ENCODE data around the gene WRNIP1. TPM values are rescaled to one million over a fixed set of nuclear protein-coding genes. Genes with fewer than 3 reads are reported as not detected.
A peak's percentile ranks its signal among the peaks of the same experiment; 100 is the strongest.

Gene WRNIP1
- 10 to 100 TPM; 34.1 to 50.5 (median 41.7) TPM for total RNA-seq

- peak; percentile 99 for DNase-seq
- Histone ChIP-seq H3K4me3 (peak within 1 kb of the TSS; percentile 76 to 77), H3K4me1 (peaks cover 0 to 4% of the 10 kb centered on the region in 2 donors), H3K9me3 (no peaks in the 10 kb centered on the region), H3K36me3 (no peaks in the 10 kb centered on the region), H3K27ac (peak within 1 kb of the TSS; percentile 93 to 95), H3K27me3 (no peaks in the 10 kb centered on the region)
- intact Hi-C loops (cut with DNase I; ENCODE audit: low total_unique reads): no loop called here
- TF ChIP-seq, protein P1, sequence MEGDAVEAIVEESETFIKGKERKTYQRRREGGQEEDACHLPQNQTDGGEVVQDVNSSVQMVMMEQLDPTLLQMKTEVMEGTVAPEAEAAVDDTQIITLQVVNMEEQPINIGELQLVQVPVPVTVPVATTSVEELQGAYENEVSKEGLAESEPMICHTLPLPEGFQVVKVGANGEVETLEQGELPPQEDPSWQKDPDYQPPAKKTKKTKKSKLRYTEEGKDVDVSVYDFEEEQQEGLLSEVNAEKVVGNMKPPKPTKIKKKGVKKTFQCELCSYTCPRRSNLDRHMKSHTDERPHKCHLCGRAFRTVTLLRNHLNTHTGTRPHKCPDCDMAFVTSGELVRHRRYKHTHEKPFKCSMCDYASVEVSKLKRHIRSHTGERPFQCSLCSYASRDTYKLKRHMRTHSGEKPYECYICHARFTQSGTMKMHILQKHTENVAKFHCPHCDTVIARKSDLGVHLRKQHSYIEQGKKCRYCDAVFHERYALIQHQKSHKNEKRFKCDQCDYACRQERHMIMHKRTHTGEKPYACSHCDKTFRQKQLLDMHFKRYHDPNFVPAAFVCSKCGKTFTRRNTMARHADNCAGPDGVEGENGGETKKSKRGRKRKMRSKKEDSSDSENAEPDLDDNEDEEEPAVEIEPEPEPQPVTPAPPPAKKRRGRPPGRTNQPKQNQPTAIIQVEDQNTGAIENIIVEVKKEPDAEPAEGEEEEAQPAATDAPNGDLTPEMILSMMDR (IDR thresholded peaks at IDR 0.05): peak in 3 of 4 experiments; percentile 58 to 84 (median 84)
- peak; percentile 86 for TF ChIP-seq POLR2A (IDR thresholded peaks at IDR 0.05)
These were observed at the start of gene WRNIP1 for GRCh38 chr6:2765166-2765895. Gene WRNIP1 (plus strand): TSS chr6:2765393. CDS start chr6:2765623, 230 bp downstream.

DNA sequence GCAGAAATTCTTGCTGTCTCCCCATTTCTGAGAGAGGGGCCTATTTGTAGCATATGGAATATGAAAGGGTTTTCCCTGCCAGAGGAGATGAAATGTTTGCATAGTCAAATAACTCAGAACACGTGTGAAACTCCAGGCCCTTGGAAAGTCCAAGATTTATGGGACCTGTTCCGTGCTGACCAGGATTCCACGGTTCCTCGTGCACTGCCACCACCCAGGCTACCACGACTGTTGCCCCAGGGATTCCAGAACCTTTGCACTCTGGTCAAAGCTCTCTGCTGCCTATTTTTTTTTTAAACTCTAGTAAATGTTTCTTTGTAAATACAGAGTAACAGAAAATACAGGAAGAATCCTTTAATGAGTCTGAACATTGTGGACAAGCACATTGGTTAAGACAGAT is 49.5 kb upstream of the WRNIP1 start:
- Histone ChIP-seq H3K4me3 (no peak overlapping the region), H3K4me1 (no peaks in the 10 kb centered on the region), H3K36me3 (no peaks in the 10 kb centered on the region), H3K27ac (no peak overlapping the region), H3K9me3 (no peaks in the 10 kb centered on the region), H3K27me3 (no peaks in the 10 kb centered on the region)
- intact Hi-C loops (cut with DNase I; ENCODE audit: low total_unique reads): no loop called here
- TF ChIP-seq, protein P1 (IDR thresholded peaks at IDR 0.05): no peak
- TF ChIP-seq POLR2A (IDR thresholded peaks at IDR 0.05): no peak
- DNase-seq: no peak

- no peaks in the 10 kb centered on the region for H3K9me3 ChIP-seq
- intact Hi-C loops (cut with DNase I; ENCODE audit: low total_unique reads): no loop called here
- no peaks in the 10 kb centered on the region for H3K27me3 ChIP-seq
- H3K36me3 ChIP-seq: no peaks in the 10 kb centered on the region
- no peak overlapping the region for H3K27ac ChIP-seq
- no peak for DNase-seq
- no peaks in the 10 kb centered on the region for H3K4me1 ChIP-seq
- TF ChIP-seq, protein P1 (IDR thresholded peaks at IDR 0.05): no peak
- no peak for TF ChIP-seq POLR2A (IDR thresholded peaks at IDR 0.05)
- H3K4me3 ChIP-seq: no peak overlapping the region
These were observed 48.1 kb upstream of the WRNIP1 start for GRCh38 chr6:2716936-2717700.

- Histone ChIP-seq H3K4me3 (no peak overlapping the region), H3K27me3 (no peaks in the 10 kb centered on the region), H3K4me1 (no peaks in the 10 kb centered on the region), H3K9me3 (no peaks in the 10 kb centered on the region), H3K27ac (no peak overlapping the region), H3K36me3 (no peaks in the 10 kb centered on the region)
- intact Hi-C loops (cut with DNase I; ENCODE audit: low total_unique reads): no loop called here
- no peak for TF ChIP-seq POLR2A (IDR thresholded peaks at IDR 0.05)
- TF ChIP-seq, protein P1 (IDR thresholded peaks at IDR 0.05): no peak
- no peak for DNase-seq
These were observed 46.7 kb upstream of the WRNIP1 start for GRCh38 chr6:2718334-2719092.

Measured in uterus (tissue), 4 donors.